WERI-Rb-1 (cell line): Measurements from ENCODE around the gene TMEM89.

Source experiments
- DNase-seq: peaks from one replicate; pipeline ENCODE4 v3.0.0-alpha.2; 2020
- H3K27ac ChIP-seq: fragments of 250-450 bp; sonication (Bioruptor Pico); 2 replicates; pipeline ENCODE4 v1.5.1; 2020; ENCODE audit warnings: mild to moderate bottlenecking, moderate library complexity
- H3K27me3 ChIP-seq: fragments of 250-450 bp; sonication (Bioruptor Pico); 2 replicates; pipeline ENCODE4 v1.5.1; 2021; ENCODE audit warnings: mild to moderate bottlenecking, low read depth, moderate library complexity; ENCODE audit not compliant: insufficient read depth, severe bottlenecking
- H3K36me3 ChIP-seq: fragments of 250-450 bp; sonication (Bioruptor Pico); 2 replicates; pipeline ENCODE4 v1.5.1; 2020; ENCODE audit warnings: mild to moderate bottlenecking, moderate library complexity
- H3K4me3 ChIP-seq: 2 replicates; pipeline ENCODE4 v1.5.1; 2011; ENCODE audit warnings: low read depth, mild to moderate bottlenecking, control low read depth, low read length
- H3K9me3 ChIP-seq: fragments of 250-450 bp; sonication (Bioruptor Pico); 2 replicates; pipeline ENCODE4 v1.5.1; 2021; ENCODE audit warnings: mild to moderate bottlenecking, moderate library complexity; ENCODE audit not compliant: severe bottlenecking
- CTCF ChIP-seq: IDR thresholded peaks from 2 replicates; pipeline ENCODE4 v1.5.1; 2011; ENCODE audit warnings: low read depth, mild to moderate bottlenecking, control low read depth, inconsistent platforms, low read length

TMEM89 gene

GRCh38 chr3:48598323-48599076 lies 23.1 kb downstream of the TMEM89 start:
- no peak overlapping the region for H3K4me3 ChIP-seq
- H3K9me3 ChIP-seq: no peaks in the 10 kb centered on the region
- no peak for TF ChIP-seq CTCF
- H3K36me3 ChIP-seq: peaks cover 61% of the 10 kb centered on the region
- H3K27me3 ChIP-seq: no peaks in the 10 kb centered on the region
- no peak overlapping the region for H3K27ac ChIP-seq
- DNase-seq: no peak

- no peak overlapping the region; the same call in 1 of the 2 replicates for H3K27ac ChIP-seq
- peaks cover 50% of the 10 kb centered on the region for H3K36me3 ChIP-seq
- no peak overlapping the region for H3K4me3 ChIP-seq
- DNase-seq: no peak
- no peaks in the 10 kb centered on the region for H3K27me3 ChIP-seq
- TF ChIP-seq CTCF: no peak
- no peaks in the 10 kb centered on the region for H3K9me3 ChIP-seq
These were observed 24.2 kb downstream of the TMEM89 start for GRCh38 chr3:48597408-48597800.

DNA sequence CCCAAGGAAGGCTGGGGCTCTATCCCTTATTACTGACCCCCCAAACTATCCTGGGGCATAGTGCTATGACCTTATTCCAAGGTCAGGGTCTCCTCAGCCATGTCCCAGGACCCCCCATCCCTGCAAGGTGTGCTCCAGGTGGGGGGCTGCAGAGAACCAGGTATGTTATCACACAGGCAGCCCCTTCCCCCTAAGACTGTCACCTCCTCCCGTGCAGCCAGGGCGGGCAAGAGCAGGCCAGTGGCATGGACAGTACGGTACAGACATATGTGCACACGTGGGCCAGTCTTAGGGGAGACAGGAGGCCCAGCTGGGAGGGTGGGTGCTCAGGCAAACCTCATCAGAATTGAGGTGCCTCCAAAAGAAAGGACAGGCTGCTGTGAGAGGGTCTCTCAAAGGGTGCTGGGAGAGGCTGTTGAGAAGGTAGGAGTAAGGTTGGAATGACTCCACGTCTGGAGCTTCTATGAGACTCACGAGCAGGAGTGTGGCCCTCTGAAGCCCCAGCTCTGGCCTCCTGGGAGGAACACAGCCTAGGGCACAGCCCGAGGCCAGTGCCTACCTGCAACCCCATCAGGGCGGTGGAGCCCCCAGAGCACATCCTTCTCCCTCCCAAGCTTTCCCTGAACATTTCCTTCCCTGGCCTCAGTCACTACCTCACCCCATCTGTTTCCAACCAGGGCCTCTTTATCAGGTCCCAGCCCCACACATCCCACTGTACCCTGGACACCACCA lies 24.7 kb downstream of the TMEM89 start:
- Histone ChIP-seq H3K36me3 (peaks cover 45% of the 10 kb centered on the region), H3K9me3 (no peaks in the 10 kb centered on the region), H3K27ac (no peak overlapping the region), H3K4me3 (no peak overlapping the region), H3K27me3 (no peaks in the 10 kb centered on the region)
- no peak for TF ChIP-seq CTCF
- DNase-seq: no peak

DNA sequence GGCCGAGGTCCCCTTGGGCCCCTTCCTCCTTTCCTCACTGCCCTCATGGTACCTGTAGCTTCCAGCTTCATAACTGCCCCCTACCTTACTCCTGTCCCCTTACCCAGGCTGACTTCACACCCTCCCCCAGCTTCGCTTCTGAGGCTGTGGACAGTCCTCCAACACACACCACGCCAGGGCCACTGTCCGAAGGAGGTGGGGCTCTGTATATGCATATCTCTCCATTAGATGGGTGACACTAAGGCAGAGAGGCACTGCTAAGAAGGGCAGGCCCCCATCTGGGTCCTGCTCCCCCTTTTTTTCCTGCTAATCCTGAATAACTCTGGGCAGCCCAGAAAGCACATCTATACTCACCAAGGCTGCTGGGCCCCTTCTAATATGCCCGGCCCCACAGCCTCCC lies 25.4 kb downstream of the TMEM89 start:
- Histone ChIP-seq H3K4me3 (no peak overlapping the region), H3K27ac (no peak overlapping the region), H3K36me3 (peaks cover 39% of the 10 kb centered on the region), H3K27me3 (no peaks in the 10 kb centered on the region), H3K9me3 (no peaks in the 10 kb centered on the region)
- no peak for TF ChIP-seq CTCF
- no peak for DNase-seq

DNA sequence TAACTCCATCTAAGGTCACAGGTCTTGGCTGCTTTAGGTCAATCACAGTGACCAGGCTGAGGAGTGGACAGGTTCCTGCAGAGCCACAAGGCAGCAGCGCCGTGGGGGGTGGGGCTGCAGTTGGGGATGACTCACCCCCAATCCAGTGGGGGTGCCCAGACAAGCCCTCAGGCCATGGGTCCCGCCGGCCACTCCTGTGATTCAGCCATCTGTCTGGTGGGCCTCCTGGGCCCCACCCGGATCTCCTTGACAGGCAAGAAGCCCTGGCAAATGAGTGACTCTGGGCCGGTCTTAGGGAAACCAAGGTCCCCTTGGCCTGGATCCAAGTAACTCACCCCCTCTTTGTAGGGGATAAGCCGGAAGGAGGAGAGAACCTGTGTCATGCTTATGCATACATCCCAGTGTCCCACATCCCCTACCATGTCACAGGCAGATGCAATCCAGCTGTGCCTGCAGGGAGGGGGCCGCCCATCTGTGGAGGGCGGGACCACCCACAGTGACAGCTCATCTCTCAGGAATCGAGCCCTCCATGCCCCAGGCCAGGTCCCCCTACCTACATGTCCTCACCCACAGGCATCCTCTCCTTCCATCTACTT lies 25.9 kb downstream of the TMEM89 start:
- Histone ChIP-seq H3K9me3 (no peaks in the 10 kb centered on the region), H3K4me3 (no peak overlapping the region), H3K27me3 (no peaks in the 10 kb centered on the region), H3K36me3 (peaks cover 33% of the 10 kb centered on the region), H3K27ac (no peak overlapping the region)
- no peak for DNase-seq
- TF ChIP-seq CTCF: no peak
